Neuronal stem cell (in vitro differentiated cells): ENCODE results near the gene TAF9B. TPM values are rescaled to one million over a fixed set of nuclear protein-coding genes. Genes with fewer than 3 reads are reported as not detected.
A peak's percentile ranks its signal among the peaks of the same experiment; 100 is the strongest.

Experiments used
- DNase-seq: peaks from one replicate; pipeline ENCODE4 v3.0.0-alpha.2; 2013; ENCODE audit warnings: low spot score
- H2AFZ ChIP-seq: one replicate; pipeline ENCODE4 v1.6.1; 2013; ENCODE audit warnings: mild to moderate bottlenecking, low read length, inconsistent platforms
- H2AK5ac ChIP-seq: 2 replicates; pipeline ENCODE4 v1.6.1; 2013; ENCODE audit warnings: low read depth, mild to moderate bottlenecking, inconsistent platforms, low read length, moderate library complexity, mixed read lengths
- H2BK120ac ChIP-seq: 2 replicates; pipeline ENCODE4 v1.6.1; 2013; ENCODE audit warnings: low read depth, mild to moderate bottlenecking, inconsistent platforms, low read length, moderate library complexity, mixed read lengths
- H2BK12ac ChIP-seq: one replicate; pipeline ENCODE4 v1.6.1; 2013; ENCODE audit warnings: low read length, inconsistent platforms
- H2BK15ac ChIP-seq: 2 replicates; pipeline ENCODE4 v1.6.1; 2013; ENCODE audit warnings: mild to moderate bottlenecking, low read length, inconsistent platforms, mixed read lengths
- H2BK5ac ChIP-seq: one replicate; pipeline ENCODE4 v1.6.1; 2013; ENCODE audit warnings: inconsistent platforms, mild to moderate bottlenecking, low read length, moderate library complexity
- H3K14ac ChIP-seq: one replicate; pipeline ENCODE4 v1.6.1; 2013; ENCODE audit warnings: low read length, inconsistent platforms
- H3K18ac ChIP-seq: 2 replicates; pipeline ENCODE4 v1.6.1; 2013; ENCODE audit warnings: low read length, inconsistent platforms
- H3K23ac ChIP-seq: 2 replicates; pipeline ENCODE4 v1.6.1; 2013; ENCODE audit warnings: low read depth, mild to moderate bottlenecking, mixed read lengths, low read length, inconsistent platforms; ENCODE audit not compliant: poor library complexity
- H3K27ac ChIP-seq: replicated peaks from 3 replicates; pipeline ENCODE4 v1.5.1; 2013; ENCODE audit warnings: low read length, inconsistent platforms
- H3K27me3 ChIP-seq, 3 experiments: 2 replicates each; pipeline ENCODE4 v1.6.1; 2013; ENCODE audit warnings: low read length in 3 of 3, mild to moderate bottlenecking in 2 of 3, inconsistent platforms in 1 of 3, low read depth in 1 of 3, mixed read lengths in 1 of 3, moderate library complexity in 1 of 3; ENCODE audit not compliant: control insufficient read depth in 3 of 3, insufficient read depth in 3 of 3
- H3K36me3 ChIP-seq, 2 donors: replicated peaks in 1 of 2; 2 replicates each; pipeline ENCODE4 v1.6.1; 2013; ENCODE audit warnings: low read length in 2 of 2; ENCODE audit not compliant: control insufficient read depth in 2 of 2, insufficient read depth in 2 of 2
- H3K4ac ChIP-seq: 2 replicates; pipeline ENCODE4 v1.6.1; 2013; ENCODE audit warnings: inconsistent platforms, mild to moderate bottlenecking, low read length, moderate library complexity
- H3K4me1 ChIP-seq, 2 donors: 1 replicate in 1 of 2; 2 replicates in 1 of 2; pipeline ENCODE4 v1.6.1; 2013; ENCODE audit warnings: low read length in 2 of 2, low read depth in 1 of 2; ENCODE audit not compliant: control insufficient read depth in 2 of 2, insufficient read depth in 1 of 2
- H3K4me2 ChIP-seq: one replicate; pipeline ENCODE4 v1.6.1; 2013; ENCODE audit warnings: mild to moderate bottlenecking, low read length, inconsistent platforms; ENCODE audit not compliant: insufficient read depth, poor library complexity, severe bottlenecking
- H3K4me3 ChIP-seq, 2 donors: 2 replicates each; pipeline ENCODE4 v1.5.1; 2013; ENCODE audit warnings: low read length in 2 of 2, mild to moderate bottlenecking in 2 of 2, inconsistent platforms in 1 of 2, moderate library complexity in 1 of 2
- H3K79me1 ChIP-seq: one replicate; pipeline ENCODE4 v1.6.1; 2013; ENCODE audit warnings: low read depth, mild to moderate bottlenecking, inconsistent platforms, low read length, moderate library complexity
- H3K9ac ChIP-seq: one replicate; pipeline ENCODE4 v1.6.1; 2013; ENCODE audit warnings: mild to moderate bottlenecking, low read depth, low read length, inconsistent platforms; ENCODE audit not compliant: poor library complexity
- H3K9me3 ChIP-seq, 2 donors: replicated peaks in 1 of 2; 2 replicates each; pipeline versions ENCODE3 to v1.6.1; 2013; ENCODE audit warnings: low read length in 2 of 2, mild to moderate bottlenecking in 2 of 2, inconsistent platforms in 1 of 2, low read depth in 1 of 2, mixed read lengths in 1 of 2, moderate library complexity in 1 of 2; ENCODE audit not compliant: control insufficient read depth in 2 of 2, insufficient read depth in 1 of 2
- H4K8ac ChIP-seq: one replicate; pipeline ENCODE4 v1.6.1; 2013; ENCODE audit warnings: low read depth, mild to moderate bottlenecking, inconsistent platforms, low read length, moderate library complexity
- H4K91ac ChIP-seq: one replicate; pipeline ENCODE4 v1.6.1; 2013; ENCODE audit warnings: low read length, low read depth, mild to moderate bottlenecking, inconsistent platforms; ENCODE audit not compliant: poor library complexity
- WGBS, 2 donors: extraction: QIAGEN DNeasy Blood & Tissue Kit; methylation state at CpG; one replicate each; pipeline ENCODE4 v1.1.7; 2013; ENCODE audit warnings: missing lambda C conversion rate in 2 of 2, mixed read lengths in 1 of 2; ENCODE audit not compliant: insufficient read length in 2 of 2, insufficient replicate concordance in 1 of 2; ENCODE audit errors: extremely low coverage in 2 of 2; 5-methylcytosine and 5-hydroxymethylcytosine counted together
- polyA plus RNA-seq, 2 experiments: library from polyadenylated mRNA; stranded (reverse); fragments of 200-250 nt; gene quantifications; one replicate each; pipeline ENCODE4 v1.2.3, GENCODE V29; 2013

Gene TAF9B
- polyA plus RNA-seq (2013, experiment 1 of 2), result 52.0 TPM
- polyA plus RNA-seq (2013, experiment 2 of 2), result 52.5 TPM

DNA sequence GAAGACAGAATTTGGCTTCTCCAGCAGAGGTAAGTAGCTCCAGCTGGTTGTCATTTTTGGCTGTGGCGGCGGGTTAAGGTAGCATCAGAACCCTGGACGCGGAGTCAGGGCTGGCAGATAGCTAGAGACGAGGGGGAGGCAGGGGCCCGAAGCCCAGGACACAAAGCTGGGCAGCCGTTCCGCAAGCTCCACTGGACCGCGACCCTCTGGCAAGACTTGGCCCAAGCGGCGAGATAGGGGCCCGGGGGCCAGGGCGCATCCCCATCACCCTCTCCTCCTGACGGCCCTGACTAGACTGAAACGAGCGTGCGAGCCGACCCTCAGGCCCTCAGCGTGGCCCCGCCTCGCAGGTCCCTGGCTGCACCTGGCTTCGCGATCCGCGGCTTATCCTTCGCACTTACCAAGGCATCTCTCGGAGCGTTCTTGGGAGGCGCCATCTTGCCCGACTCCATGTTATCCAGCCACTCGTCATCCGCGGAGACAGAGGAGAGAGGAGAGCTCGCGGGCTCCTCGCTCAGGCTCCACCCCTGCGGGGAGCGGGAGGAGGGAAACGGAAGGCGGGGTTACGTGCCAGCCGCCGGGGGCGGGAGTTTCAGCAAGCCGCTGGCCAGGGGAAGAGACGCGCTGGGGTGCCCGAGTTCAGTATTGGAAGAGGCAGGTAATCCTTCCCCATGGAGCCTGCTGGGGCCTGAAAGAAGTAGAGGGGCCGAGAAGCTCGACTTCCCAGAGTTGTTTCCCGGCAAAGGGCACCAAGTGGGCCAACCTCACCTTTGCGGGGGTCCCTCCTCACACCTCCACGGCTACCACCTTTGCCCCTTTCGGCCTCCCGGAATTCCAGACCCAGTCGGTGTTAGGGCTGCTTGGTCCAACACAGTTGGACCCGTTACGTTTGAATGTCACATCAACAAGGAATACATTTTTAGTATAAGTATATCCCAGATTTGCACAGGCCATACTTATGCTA lies at the start of gene TAF9B:
Gene TAF9B, minus strand, starts transcription at position 491 of the 964 bp plus-strand sequence. Its CDS starts 39 bp downstream, at position 452.
- H3K4ac ChIP-seq, result no peak within 1 kb of the TSS
- H2BK12ac ChIP-seq, result no peak within 1 kb of the TSS
- no peaks in the 10 kb centered on the region for H3K9me3 ChIP-seq
- no peak within 1 kb of the TSS for H3K14ac ChIP-seq
- peak within 1 kb of the TSS; percentile 66 for H2BK5ac ChIP-seq
- H3K23ac ChIP-seq, result peak within 1 kb of the TSS; percentile 80
- H3K27me3 ChIP-seq, result no peaks in the 10 kb centered on the region
- DNase-seq, result peak; percentile 69
- no peaks in the 10 kb centered on the region for H3K79me1 ChIP-seq
- H3K27ac ChIP-seq, result no peak within 1 kb of the TSS
- peaks cover 0 to 22% of the 10 kb centered on the region in 2 donors for H3K36me3 ChIP-seq
- no peak within 1 kb of the TSS for H2BK120ac ChIP-seq
- H2AK5ac ChIP-seq, result no peak within 1 kb of the TSS
- H4K8ac ChIP-seq, result peak within 1 kb of the TSS; percentile 17
- peak within 1 kb of the TSS; percentile 91 to 94 for H3K4me3 ChIP-seq
- no CpG with 5 or more reads among the region's 59 CpGs for WGBS, 2 donors
- peak within 1 kb of the TSS; percentile 96 for H2AFZ ChIP-seq
- no peaks in the 10 kb centered on the region for H3K4me1 ChIP-seq
- H3K18ac ChIP-seq, result peak within 1 kb of the TSS; percentile 97
- peak within 1 kb of the TSS; percentile 54 for H3K4me2 ChIP-seq
- H4K91ac ChIP-seq, result no peak within 1 kb of the TSS
- no peak within 1 kb of the TSS for H2BK15ac ChIP-seq
- peak within 1 kb of the TSS; percentile 93 for H3K9ac ChIP-seq

GRCh38 chrX:78182881-78183280 lies 43.4 kb upstream of the TAF9B start:
- Histone ChIP-seq H3K9me3 (no peaks in the 10 kb centered on the region), H3K14ac (no peak overlapping the region), H3K23ac (no peak overlapping the region), H3K4ac (no peak overlapping the region), H3K36me3 (no peaks in the 10 kb centered on the region), H3K4me3 (no peak overlapping the region), H2BK15ac (no peak overlapping the region), H3K4me2 (no peak overlapping the region), H3K9ac (no peak overlapping the region), H2BK120ac (no peak overlapping the region), H4K91ac (no peak overlapping the region), H2AK5ac (no peak overlapping the region), H3K4me1 (no peaks in the 10 kb centered on the region), H4K8ac (no peak overlapping the region), H3K27me3 (no peaks in the 10 kb centered on the region), H3K27ac (no peak overlapping the region), H2BK12ac (no peak overlapping the region), H3K79me1 (no peaks in the 10 kb centered on the region), H2AFZ (no peak overlapping the region), H2BK5ac (no peak overlapping the region), H3K18ac (no peak overlapping the region)
- DNase-seq, result no peak
- WGBS, 2 donors, result no CpG with 5 or more reads among the region's 7 CpGs

GRCh38 chrX:78181307-78181706 lies 41.9 kb upstream of the TAF9B start:
- Histone ChIP-seq H3K4ac (no peak overlapping the region), H4K8ac (no peak overlapping the region), H3K36me3 (no peaks in the 10 kb centered on the region), H2BK12ac (no peak overlapping the region), H3K27ac (no peak overlapping the region), H3K14ac (no peak overlapping the region), H3K79me1 (no peaks in the 10 kb centered on the region), H2BK15ac (no peak overlapping the region), H3K9ac (no peak overlapping the region), H3K4me1 (no peaks in the 10 kb centered on the region), H3K18ac (no peak overlapping the region), H3K4me3 (no peak overlapping the region), H3K4me2 (no peak overlapping the region), H2AK5ac (no peak overlapping the region), H3K9me3 (no peaks in the 10 kb centered on the region), H2BK120ac (no peak overlapping the region), H3K23ac (no peak overlapping the region), H4K91ac (no peak overlapping the region), H2BK5ac (no peak overlapping the region), H3K27me3 (no peaks in the 10 kb centered on the region), H2AFZ (no peak overlapping the region)
- no peak for DNase-seq

DNA sequence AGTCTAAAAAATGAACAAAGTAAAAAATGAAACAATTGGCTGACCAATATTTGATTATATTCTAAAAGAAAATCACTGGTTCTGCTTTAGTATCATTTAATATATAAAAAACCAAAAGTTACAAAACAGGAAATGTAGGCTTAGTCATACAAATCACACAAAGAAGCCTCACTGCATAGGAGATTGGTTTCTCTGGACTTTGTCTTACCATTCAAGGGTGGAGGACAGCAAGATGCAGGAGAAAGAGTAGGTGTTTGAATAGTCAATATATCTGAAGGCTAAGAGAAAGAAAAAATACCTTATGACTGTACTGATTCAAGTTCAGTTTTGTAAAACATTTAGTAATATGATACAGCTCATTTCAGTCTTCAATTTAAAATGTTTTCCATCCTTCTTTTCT lies 28.6 kb upstream of the TAF9B start:
- Histone ChIP-seq H2BK12ac (no peak overlapping the region), H3K27ac (no peak overlapping the region), H3K4me1 (no peaks in the 10 kb centered on the region), H4K91ac (no peak overlapping the region), H3K9me3 (no peaks in the 10 kb centered on the region), H3K9ac (no peak overlapping the region), H2BK5ac (no peak overlapping the region), H2AFZ (no peak overlapping the region), H2AK5ac (no peak overlapping the region), H3K79me1 (no peaks in the 10 kb centered on the region), H3K4me2 (no peak overlapping the region), H3K4ac (no peak overlapping the region), H3K4me3 (no peak overlapping the region), H3K36me3 (no peaks in the 10 kb centered on the region), H3K23ac (no peak overlapping the region), H3K27me3 (no peaks in the 10 kb centered on the region), H3K18ac (no peak overlapping the region), H2BK15ac (no peak overlapping the region), H3K14ac (no peak overlapping the region), H4K8ac (no peak overlapping the region), H2BK120ac (no peak overlapping the region)
- no peak for DNase-seq
